Neuronal stem cell (in vitro differentiated cells): ENCODE measurements around the gene SSBP4.

Source experiments
- DNase-seq: peaks from one replicate; pipeline ENCODE4 v3.0.0-alpha.2; 2013; ENCODE audit warnings: low spot score
- H2AFZ ChIP-seq: one replicate; pipeline ENCODE4 v1.6.1; 2013; ENCODE audit warnings: mild to moderate bottlenecking, low read length, inconsistent platforms
- H2AK5ac ChIP-seq: 2 replicates; pipeline ENCODE4 v1.6.1; 2013; ENCODE audit warnings: low read depth, mild to moderate bottlenecking, inconsistent platforms, low read length, moderate library complexity, mixed read lengths
- H2BK120ac ChIP-seq: 2 replicates; pipeline ENCODE4 v1.6.1; 2013; ENCODE audit warnings: low read depth, mild to moderate bottlenecking, inconsistent platforms, low read length, moderate library complexity, mixed read lengths
- H2BK12ac ChIP-seq: one replicate; pipeline ENCODE4 v1.6.1; 2013; ENCODE audit warnings: low read length, inconsistent platforms
- H2BK15ac ChIP-seq: 2 replicates; pipeline ENCODE4 v1.6.1; 2013; ENCODE audit warnings: mild to moderate bottlenecking, low read length, inconsistent platforms, mixed read lengths
- H2BK5ac ChIP-seq: one replicate; pipeline ENCODE4 v1.6.1; 2013; ENCODE audit warnings: inconsistent platforms, mild to moderate bottlenecking, low read length, moderate library complexity
- H3K14ac ChIP-seq: one replicate; pipeline ENCODE4 v1.6.1; 2013; ENCODE audit warnings: low read length, inconsistent platforms
- H3K18ac ChIP-seq: 2 replicates; pipeline ENCODE4 v1.6.1; 2013; ENCODE audit warnings: low read length, inconsistent platforms
- H3K23ac ChIP-seq: 2 replicates; pipeline ENCODE4 v1.6.1; 2013; ENCODE audit warnings: low read depth, mild to moderate bottlenecking, mixed read lengths, low read length, inconsistent platforms; ENCODE audit not compliant: poor library complexity
- H3K27ac ChIP-seq: replicated peaks from 3 replicates; pipeline ENCODE4 v1.5.1; 2013; ENCODE audit warnings: low read length, inconsistent platforms
- H3K27me3 ChIP-seq, 3 experiments: 2 replicates each; pipeline ENCODE4 v1.6.1; 2013; ENCODE audit warnings: low read length in 3 of 3, mild to moderate bottlenecking in 2 of 3, inconsistent platforms in 1 of 3, low read depth in 1 of 3, mixed read lengths in 1 of 3, moderate library complexity in 1 of 3; ENCODE audit not compliant: control insufficient read depth in 3 of 3, insufficient read depth in 3 of 3
- H3K36me3 ChIP-seq, 2 donors: replicated peaks in 1 of 2; 2 replicates each; pipeline ENCODE4 v1.6.1; 2013; ENCODE audit warnings: low read length in 2 of 2; ENCODE audit not compliant: control insufficient read depth in 2 of 2, insufficient read depth in 2 of 2
- H3K4ac ChIP-seq: 2 replicates; pipeline ENCODE4 v1.6.1; 2013; ENCODE audit warnings: inconsistent platforms, mild to moderate bottlenecking, low read length, moderate library complexity
- H3K4me1 ChIP-seq, 2 donors: 1 replicate in 1 of 2; 2 replicates in 1 of 2; pipeline ENCODE4 v1.6.1; 2013; ENCODE audit warnings: low read length in 2 of 2, low read depth in 1 of 2; ENCODE audit not compliant: control insufficient read depth in 2 of 2, insufficient read depth in 1 of 2
- H3K4me2 ChIP-seq: one replicate; pipeline ENCODE4 v1.6.1; 2013; ENCODE audit warnings: mild to moderate bottlenecking, low read length, inconsistent platforms; ENCODE audit not compliant: insufficient read depth, poor library complexity, severe bottlenecking
- H3K4me3 ChIP-seq, 2 donors: 2 replicates each; pipeline ENCODE4 v1.5.1; 2013; ENCODE audit warnings: low read length in 2 of 2, mild to moderate bottlenecking in 2 of 2, inconsistent platforms in 1 of 2, moderate library complexity in 1 of 2
- H3K79me1 ChIP-seq: one replicate; pipeline ENCODE4 v1.6.1; 2013; ENCODE audit warnings: low read depth, mild to moderate bottlenecking, inconsistent platforms, low read length, moderate library complexity
- H3K9ac ChIP-seq: one replicate; pipeline ENCODE4 v1.6.1; 2013; ENCODE audit warnings: mild to moderate bottlenecking, low read depth, low read length, inconsistent platforms; ENCODE audit not compliant: poor library complexity
- H3K9me3 ChIP-seq, 2 donors: replicated peaks in 1 of 2; 2 replicates each; pipeline versions ENCODE3 to v1.6.1; 2013; ENCODE audit warnings: low read length in 2 of 2, mild to moderate bottlenecking in 2 of 2, inconsistent platforms in 1 of 2, low read depth in 1 of 2, mixed read lengths in 1 of 2, moderate library complexity in 1 of 2; ENCODE audit not compliant: control insufficient read depth in 2 of 2, insufficient read depth in 1 of 2
- H4K8ac ChIP-seq: one replicate; pipeline ENCODE4 v1.6.1; 2013; ENCODE audit warnings: low read depth, mild to moderate bottlenecking, inconsistent platforms, low read length, moderate library complexity
- H4K91ac ChIP-seq: one replicate; pipeline ENCODE4 v1.6.1; 2013; ENCODE audit warnings: low read length, low read depth, mild to moderate bottlenecking, inconsistent platforms; ENCODE audit not compliant: poor library complexity
- WGBS, 2 donors: extraction: QIAGEN DNeasy Blood & Tissue Kit; methylation state at CpG; one replicate each; pipeline ENCODE4 v1.1.7; 2013; ENCODE audit warnings: missing lambda C conversion rate in 2 of 2, mixed read lengths in 1 of 2; ENCODE audit not compliant: insufficient read length in 2 of 2, insufficient replicate concordance in 1 of 2; ENCODE audit errors: extremely low coverage in 2 of 2; 5-methylcytosine and 5-hydroxymethylcytosine counted together

The SSBP4 gene

GRCh38 chr19:18435842-18436670 lies 16.9 kb downstream of the SSBP4 start:
- H3K36me3 ChIP-seq, result peaks cover 19 to 46% of the 10 kb centered on the region in 2 donors
- peak overlapping the region; percentile 85 to 99 for H3K4me3 ChIP-seq
- peak overlapping the region; percentile 87 for H3K18ac ChIP-seq
- H3K79me1 ChIP-seq, result peaks cover 14% of the 10 kb centered on the region
- no peak overlapping the region for H2BK15ac ChIP-seq
- H3K27ac ChIP-seq, result no peak overlapping the region
- H4K8ac ChIP-seq, result no peak overlapping the region
- H3K9me3 ChIP-seq, result no peaks in the 10 kb centered on the region
- H2BK12ac ChIP-seq, result no peak overlapping the region
- no peak overlapping the region for H2AFZ ChIP-seq
- peak overlapping the region; percentile 93 for H3K23ac ChIP-seq
- no peak overlapping the region for H3K14ac ChIP-seq
- no peak overlapping the region for H2BK120ac ChIP-seq
- H3K4me2 ChIP-seq, result peak overlapping the region; percentile 83
- no peak overlapping the region for H3K4ac ChIP-seq
- H4K91ac ChIP-seq, result no peak overlapping the region
- H2AK5ac ChIP-seq, result peak overlapping the region; percentile 84
- peak overlapping the region; percentile 81 for H3K9ac ChIP-seq
- no CpG with 5 or more reads among the region's 46 CpGs for WGBS, 2 donors
- DNase-seq, result no peak
- no peaks in the 10 kb centered on the region for H3K27me3 ChIP-seq
- H3K4me1 ChIP-seq, result peaks cover 45 to 49% of the 10 kb centered on the region in 2 donors
- H2BK5ac ChIP-seq, result no peak overlapping the region

- Histone ChIP-seq H3K23ac (peak overlapping the region; percentile 93), H4K91ac (no peak overlapping the region), H3K27ac (no peak overlapping the region), H2AK5ac (peak overlapping the region; percentile 97), H3K4ac (no peak overlapping the region), H3K79me1 (peaks cover 14% of the 10 kb centered on the region), H2AFZ (peak overlapping the region; percentile 47), H3K18ac (peak overlapping the region; percentile 87), H3K9ac (peak overlapping the region; percentile 88), H3K36me3 (peaks cover 19 to 44% of the 10 kb centered on the region in 2 donors), H3K9me3 (no peaks in the 10 kb centered on the region), H2BK12ac (no peak overlapping the region), H2BK5ac (peak overlapping the region; percentile 100), H3K14ac (peak overlapping the region; percentile 56), H3K4me2 (peak overlapping the region; percentile 83), H3K4me3 (peak overlapping the region; percentile 85 to 99), H4K8ac (no peak overlapping the region), H2BK15ac (no peak overlapping the region), H2BK120ac (no peak overlapping the region), H3K27me3 (no peaks in the 10 kb centered on the region), H3K4me1 (peaks cover 43 to 48% of the 10 kb centered on the region in 2 donors)
- WGBS, 2 donors, result no CpG with 5 or more reads among the region's 67 CpGs
- peak; percentile 85 for DNase-seq
These were observed 17.7 kb downstream of the SSBP4 start for GRCh38 chr19:18436671-18437490.

- no CpG with 5 or more reads among the region's 99 CpGs for WGBS, 2 donors
- H3K27ac ChIP-seq, result peak within 1 kb of the TSS; percentile 91
These were observed 18.5 kb downstream of the SSBP4 start, which contains the start of gene ISYNA1 for GRCh38 chr19:18437491-18438330. TSS of gene ISYNA1 (minus strand) at chr19:18438133. CDS start at chr19:18437979, 154 bp downstream.

More at GRCh38 chr19:18437491-18438330, 18.5 kb downstream of the SSBP4 start, which contains the start of gene ISYNA1:
- Histone ChIP-seq H2BK120ac (peak within 1 kb of the TSS; percentile 91), H3K23ac (peak within 1 kb of the TSS; percentile 93), H3K27me3 (no peaks in the 10 kb centered on the region), H2BK15ac (peak within 1 kb of the TSS; percentile 100), H3K4me2 (peak within 1 kb of the TSS; percentile 83), H2AK5ac (peak within 1 kb of the TSS; percentile 98), H3K4me1 (peaks cover 37 to 46% of the 10 kb centered on the region in 2 donors), H3K14ac (peak within 1 kb of the TSS; percentile 82), H3K9me3 (peaks cover 0 to 4% of the 10 kb centered on the region in 2 donors), H4K8ac (no peak within 1 kb of the TSS), H3K9ac (peak within 1 kb of the TSS; percentile 99), H3K4ac (peak within 1 kb of the TSS; percentile 98), H3K18ac (peak within 1 kb of the TSS; percentile 100), H2AFZ (peak within 1 kb of the TSS; percentile 87), H2BK12ac (peak within 1 kb of the TSS; percentile 91), H4K91ac (peak within 1 kb of the TSS; percentile 81), H3K36me3 (peaks cover 19 to 35% of the 10 kb centered on the region in 2 donors), H3K79me1 (peaks cover 14% of the 10 kb centered on the region), H3K4me3 (peak within 1 kb of the TSS; percentile 99), H2BK5ac (peak within 1 kb of the TSS; percentile 100)
- peak; percentile 69 for DNase-seq
